H9 (cell line): Measurements from ENCODE around the gene IL10RA. TPM values are rescaled to one million over a fixed set of nuclear protein-coding genes. Genes with fewer than 3 reads are reported as not detected.

Experiments used
- DNase-seq: peaks from one replicate; pipeline ENCODE4 v3.0.0-alpha.2; 2017
- H2AFZ ChIP-seq: one replicate; pipeline ENCODE4 v1.6.1; 2013; ENCODE audit warnings: mild to moderate bottlenecking, low read length, control low read depth, moderate library complexity
- H2AK5ac ChIP-seq: 2 replicates; pipeline ENCODE4 v1.6.1; 2013; ENCODE audit warnings: low read length, control low read depth, mixed read lengths; ENCODE audit not compliant: insufficient read length
- H2BK120ac ChIP-seq: one replicate; pipeline ENCODE4 v1.6.1; 2013; ENCODE audit warnings: low read depth, mild to moderate bottlenecking, low read length, control low read depth, inconsistent platforms; ENCODE audit not compliant: poor library complexity, severe bottlenecking
- H2BK12ac ChIP-seq: 2 replicates; pipeline ENCODE4 v1.6.1; 2013; ENCODE audit warnings: low read length, control low read depth, mixed read lengths, low read depth; ENCODE audit not compliant: insufficient read length
- H2BK15ac ChIP-seq: 2 replicates; pipeline ENCODE4 v1.6.1; 2013; ENCODE audit warnings: low read depth, low read length, control low read depth
- H2BK20ac ChIP-seq: one replicate; pipeline ENCODE4 v1.6.1; 2013; ENCODE audit warnings: low read depth, mild to moderate bottlenecking, low read length, control low read depth, inconsistent platforms; ENCODE audit not compliant: poor library complexity, severe bottlenecking
- H2BK5ac ChIP-seq: 2 replicates; pipeline ENCODE4 v1.6.1; 2013; ENCODE audit warnings: low read length, control low read depth, mixed read lengths; ENCODE audit not compliant: insufficient read length
- H3K14ac ChIP-seq: 2 replicates; pipeline ENCODE4 v1.6.1; 2013; ENCODE audit warnings: low read length, control low read depth; ENCODE audit not compliant: insufficient read depth
- H3K18ac ChIP-seq: 2 replicates; pipeline ENCODE4 v1.6.1; 2013; ENCODE audit warnings: low read depth, mild to moderate bottlenecking, mixed read lengths, low read length, control low read depth; ENCODE audit not compliant: insufficient read length
- H3K23ac ChIP-seq: 2 replicates; pipeline ENCODE4 v1.6.1; 2013; ENCODE audit warnings: low read length, control low read depth, mixed read lengths, low read depth; ENCODE audit not compliant: insufficient read length
- H3K23me2 ChIP-seq: 2 replicates; pipeline ENCODE4 v1.6.1; 2013; ENCODE audit warnings: low read depth, mild to moderate bottlenecking, mixed read lengths, low read length, control low read depth; ENCODE audit not compliant: insufficient read length, poor library complexity, severe bottlenecking
- H3K27ac ChIP-seq: 2 replicates; pipeline ENCODE4 v1.5.1; 2013; ENCODE audit warnings: low read length, control low read depth, mixed read lengths, low read depth; ENCODE audit not compliant: insufficient read length
- H3K27me3 ChIP-seq: 2 replicates; pipeline ENCODE4 v1.6.1; 2013; ENCODE audit warnings: low read length, control low read depth, inconsistent platforms; ENCODE audit not compliant: insufficient read depth
- H3K4ac ChIP-seq: 2 replicates; pipeline ENCODE4 v1.6.1; 2013; ENCODE audit warnings: low read depth, mild to moderate bottlenecking, control low read depth, inconsistent platforms, low read length, moderate library complexity
- H3K4me1 ChIP-seq: 2 replicates; pipeline ENCODE4 v1.6.1; 2013; ENCODE audit warnings: low read length, control low read depth, inconsistent platforms; ENCODE audit not compliant: insufficient read depth
- H3K4me2 ChIP-seq: 2 replicates; pipeline ENCODE4 v1.6.1; 2013; ENCODE audit warnings: low read length, control low read depth, mixed read lengths; ENCODE audit not compliant: insufficient read length, insufficient read depth
- H3K56ac ChIP-seq: 2 replicates; pipeline ENCODE4 v1.6.1; 2013; ENCODE audit warnings: low read depth, mild to moderate bottlenecking, mixed read lengths, low read length, control low read depth; ENCODE audit not compliant: insufficient read length
- H3K79me1 ChIP-seq: 2 replicates; pipeline ENCODE4 v1.6.1; 2013; ENCODE audit warnings: low read depth, mild to moderate bottlenecking, moderate library complexity, low read length, control low read depth, inconsistent platforms; ENCODE audit not compliant: insufficient read depth, poor library complexity, severe bottlenecking
- H3K79me2 ChIP-seq: 2 replicates; pipeline ENCODE4 v1.6.1; 2013; ENCODE audit warnings: low read length, control low read depth, inconsistent platforms; ENCODE audit not compliant: insufficient read depth
- H3K9ac ChIP-seq: 2 replicates; pipeline ENCODE4 v1.6.1; 2013; ENCODE audit warnings: low read length, control low read depth, mixed read lengths; ENCODE audit not compliant: insufficient read length; ENCODE audit errors: extremely low read depth
- H3K9me3 ChIP-seq: one replicate; pipeline ENCODE4 v1.6.1; 2013; ENCODE audit warnings: low read depth, low read length, inconsistent platforms; ENCODE audit not compliant: control insufficient read depth
- H3T11ph ChIP-seq: one replicate; pipeline ENCODE4 v1.6.1; 2013; ENCODE audit warnings: mild to moderate bottlenecking, low read length, control low read depth, inconsistent platforms
- H4K20me1 ChIP-seq: one replicate; pipeline ENCODE4 v1.6.1; 2013; ENCODE audit not compliant: control insufficient read depth, insufficient read length, insufficient read depth
- H4K5ac ChIP-seq: 2 replicates; pipeline ENCODE4 v1.6.1; 2013; ENCODE audit warnings: low read depth, mild to moderate bottlenecking, mixed read lengths, low read length, control low read depth; ENCODE audit not compliant: insufficient read length
- H4K8ac ChIP-seq: replicated peaks from 2 replicates; pipeline ENCODE4 v1.6.1; 2013; ENCODE audit warnings: low read length, control low read depth, mixed read lengths, low read depth; ENCODE audit not compliant: insufficient read length
- H4K91ac ChIP-seq: 2 replicates; pipeline ENCODE4 v1.6.1; 2013; ENCODE audit warnings: low read depth, mild to moderate bottlenecking, moderate library complexity, mixed read lengths, low read length, control low read depth; ENCODE audit not compliant: insufficient read length
- H3K27ac Mint-ChIP-seq, 3 experiments: 2 replicates in 2 of 3; 3 replicates in 1 of 3; pipeline ENCODE4 v1.8.0; 2020 to 2021; ENCODE audit warnings: mixed read lengths in 3 of 3, mild to moderate bottlenecking in 1 of 3, moderate library complexity in 1 of 3
- H3K27me3 Mint-ChIP-seq: 2 replicates; pipeline ENCODE4 v1.8.0; 2021; ENCODE audit warnings: low read depth, mild to moderate bottlenecking, moderate library complexity, mixed read lengths
- H3K36me3 Mint-ChIP-seq, 3 experiments: 2 replicates in 2 of 3; 3 replicates in 1 of 3; pipeline ENCODE4 v1.8.0; 2020 to 2021; ENCODE audit warnings: low read depth in 3 of 3, mixed read lengths in 3 of 3; ENCODE audit not compliant: insufficient read depth in 1 of 3
- H3K4me1 Mint-ChIP-seq, 2 experiments: 2 replicates each; pipeline ENCODE4 v1.8.0; 2020; ENCODE audit warnings: mixed read lengths in 2 of 2
- H3K4me3 Mint-ChIP-seq, 2 experiments: 2 replicates in 1 of 2; 3 replicates in 1 of 2; pipeline ENCODE4 v1.8.0; 2020 to 2021; ENCODE audit warnings: mild to moderate bottlenecking in 2 of 2, mixed read lengths in 2 of 2, moderate library complexity in 1 of 2
- H3K9me3 Mint-ChIP-seq, 2 experiments: 2 replicates in 1 of 2; 3 replicates in 1 of 2; pipeline ENCODE4 v1.8.0; 2020; ENCODE audit warnings: mild to moderate bottlenecking in 2 of 2, mixed read lengths in 2 of 2, moderate library complexity in 1 of 2
- WGBS: extraction: QIAGEN DNeasy Blood & Tissue Kit; methylation state at CpG from one replicate; pipeline ENCODE4 v1.1.7; 2013; ENCODE audit warnings: missing lambda C conversion rate, low lambda C conversion rate, mixed read lengths; ENCODE audit not compliant: insufficient read length; ENCODE audit errors: extremely low coverage; 5-methylcytosine and 5-hydroxymethylcytosine counted together
- total RNA-seq: library from RNA; stranded (reverse); gene quantifications from 2 replicates; pipeline ENCODE4 v1.2.1, GENCODE V29; 2021
- TF ChIP-seq, protein P1 (sequence below): fragments of 200-600 bp; sonication (generic); conservative IDR thresholded peaks from 3 replicates; pipeline ENCODE4 v1.8.0; 2021; ENCODE audit warnings: antibody characterized with exemption, mild to moderate bottlenecking

Gene IL10RA
- total RNA-seq, 1 experiment from 2014 or later: not detected

DNA sequence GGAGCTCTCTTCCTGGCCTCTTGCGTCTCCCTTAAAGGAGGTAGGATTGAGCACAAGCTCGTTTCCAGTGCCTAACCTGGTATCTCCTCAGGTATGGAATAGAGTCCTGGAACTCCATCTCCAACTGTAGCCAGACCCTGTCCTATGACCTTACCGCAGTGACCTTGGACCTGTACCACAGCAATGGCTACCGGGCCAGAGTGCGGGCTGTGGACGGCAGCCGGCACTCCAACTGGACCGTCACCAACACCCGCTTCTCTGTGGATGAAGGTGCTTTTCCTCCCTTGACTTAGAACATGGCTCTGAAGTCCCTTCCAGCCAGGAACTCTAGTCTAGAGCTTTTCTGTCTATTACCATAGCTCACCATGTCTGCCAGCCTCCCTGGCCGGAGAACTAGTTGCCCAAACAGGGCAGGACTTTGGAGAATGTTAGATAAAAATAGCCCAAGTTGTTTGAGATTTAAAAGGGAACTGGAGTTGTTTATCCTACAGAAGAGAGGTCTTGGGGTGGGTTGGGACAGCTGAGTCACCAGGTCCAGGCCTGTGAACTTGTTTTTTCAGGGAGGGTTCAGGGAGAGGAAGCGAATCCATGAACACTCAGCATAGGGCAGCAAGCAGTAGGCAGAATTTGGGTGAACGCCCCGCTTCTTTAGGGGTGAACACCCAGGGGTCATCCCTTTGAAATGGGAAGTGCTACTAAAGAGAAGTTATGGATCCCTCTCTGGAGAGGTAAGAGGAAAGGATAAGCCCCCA, 3.3 kb downstream of the IL10RA start:
- no peak overlapping the region for H3K4me3 Mint-ChIP-seq
- Histone ChIP-seq H3K79me1 (no peaks in the 10 kb centered on the region), H3K27me3 (peaks cover 14% of the 10 kb centered on the region; the same call in 1 of the 2 replicates)

More for the DNA sequence above, 3.3 kb downstream of the IL10RA start:
- peaks cover 56% of the 10 kb centered on the region for H3K27me3 Mint-ChIP-seq
- DNase-seq: no peak
- H3K4me2 ChIP-seq: no peak overlapping the region
- no peak overlapping the region for H4K8ac ChIP-seq
- no peak overlapping the region for H2BK12ac ChIP-seq
- peaks cover 3% of the 10 kb centered on the region for H3K23me2 ChIP-seq
- no peak overlapping the region for H2BK20ac ChIP-seq
- no CpG with 5 or more reads among the region's 13 CpGs for WGBS
- no peak overlapping the region for H3K4ac ChIP-seq
- peaks cover 4% of the 10 kb centered on the region for H3K9me3 ChIP-seq
- H4K91ac ChIP-seq: no peak overlapping the region
- no peak overlapping the region for H2AFZ ChIP-seq
- H3T11ph ChIP-seq: no peak overlapping the region
- TF ChIP-seq, protein P1, sequence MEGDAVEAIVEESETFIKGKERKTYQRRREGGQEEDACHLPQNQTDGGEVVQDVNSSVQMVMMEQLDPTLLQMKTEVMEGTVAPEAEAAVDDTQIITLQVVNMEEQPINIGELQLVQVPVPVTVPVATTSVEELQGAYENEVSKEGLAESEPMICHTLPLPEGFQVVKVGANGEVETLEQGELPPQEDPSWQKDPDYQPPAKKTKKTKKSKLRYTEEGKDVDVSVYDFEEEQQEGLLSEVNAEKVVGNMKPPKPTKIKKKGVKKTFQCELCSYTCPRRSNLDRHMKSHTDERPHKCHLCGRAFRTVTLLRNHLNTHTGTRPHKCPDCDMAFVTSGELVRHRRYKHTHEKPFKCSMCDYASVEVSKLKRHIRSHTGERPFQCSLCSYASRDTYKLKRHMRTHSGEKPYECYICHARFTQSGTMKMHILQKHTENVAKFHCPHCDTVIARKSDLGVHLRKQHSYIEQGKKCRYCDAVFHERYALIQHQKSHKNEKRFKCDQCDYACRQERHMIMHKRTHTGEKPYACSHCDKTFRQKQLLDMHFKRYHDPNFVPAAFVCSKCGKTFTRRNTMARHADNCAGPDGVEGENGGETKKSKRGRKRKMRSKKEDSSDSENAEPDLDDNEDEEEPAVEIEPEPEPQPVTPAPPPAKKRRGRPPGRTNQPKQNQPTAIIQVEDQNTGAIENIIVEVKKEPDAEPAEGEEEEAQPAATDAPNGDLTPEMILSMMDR: no peak
- no peak overlapping the region for H2BK5ac ChIP-seq
- H3K23ac ChIP-seq: no peak overlapping the region
- H3K56ac ChIP-seq: no peak overlapping the region
- no peak overlapping the region; a peak in 1 of 7 replicates for H3K27ac Mint-ChIP-seq
- no peak overlapping the region for H2AK5ac ChIP-seq
- no peaks in the 10 kb centered on the region for H3K79me2 ChIP-seq
- H3K18ac ChIP-seq: no peak overlapping the region
- no peak overlapping the region for H3K9ac ChIP-seq
- no peaks in the 10 kb centered on the region; the same call in 1 of the 2 replicates for H3K4me1 ChIP-seq
- H3K14ac ChIP-seq: no peak overlapping the region
- no peaks in the 10 kb centered on the region; a peak in 1 of 7 replicates for H3K36me3 Mint-ChIP-seq
- no peak overlapping the region for H2BK120ac ChIP-seq
- H2BK15ac ChIP-seq: no peak overlapping the region
- H3K9me3 Mint-ChIP-seq: no peaks in the 10 kb centered on the region
- H4K5ac ChIP-seq: no peak overlapping the region
- no peaks in the 10 kb centered on the region for H4K20me1 ChIP-seq
- peaks cover 8 to 20% of the 10 kb centered on the region in 2 experiments for H3K4me1 Mint-ChIP-seq
- H3K27ac ChIP-seq: no peak overlapping the region
